ENCODE results near the gene CTRL. TPM values are rescaled to one million over a fixed set of nuclear protein-coding genes. Genes with fewer than 3 reads are reported as not detected.

The CTRL gene
- total and polyA plus RNA-seq, 2 donors (not counting 3 experiments of a cell fraction or from before 2014, with no cell fraction given): 1.0 to 1.1 TPM

GRCh38 chr16:67953641-67954375 is 22.1 kb upstream of the CTRL start:
- no TSS peak for BruUV-seq (replicated peaks)
- intact Hi-C loops (cut with micrococcal nuclease) (no loop called here), dilution Hi-C loops (cut with MboI; ENCODE audit: extremely low pct_ligation_motif_present, low sequenced_read_pairs) (no loop called here)
- H3K27ac ChIP-seq (ENCODE audit: insufficient read depth, low read depth, low read length): no peak overlapping the region
- H4K20me1 ChIP-seq (replicated peaks; ENCODE audit: control insufficient read depth, extremely low read depth, insufficient read depth, low read length): no peaks in the 10 kb centered on the region
- H2AFZ ChIP-seq (ENCODE audit: low read depth, low read length): no peak overlapping the region
- H3K4me2 ChIP-seq (ENCODE audit: insufficient read depth, low read length): no peak overlapping the region
- TF ChIP-seq MYC (IDR thresholded peaks at IDR 0.05; ENCODE audit: low read depth, low read length) (no peak), EZH2 (IDR thresholded peaks at IDR 0.05; ENCODE audit: borderline replicate concordance, low read depth, low read length, severe bottlenecking) (no peak), POLR2A (IDR thresholded peaks at IDR 0.05; ENCODE audit: low read depth, low read length) (no peak), POLR2AphosphoS5 (IDR thresholded peaks at IDR 0.05; ENCODE audit: insufficient read depth, low read depth, low read length) (no peak), GATA2 (IDR thresholded peaks at IDR 0.05; ENCODE audit: insufficient read depth, insufficient read length, low read depth, low read length) (no peak), CTCF (IDR thresholded peaks at IDR 0.05; ENCODE audit: extremely low read depth in 1 of 2, insufficient read depth in 1 of 2, low read depth in 1 of 2, low read length in 2 of 2) (no peak), MAX (IDR thresholded peaks at IDR 0.05; ENCODE audit: insufficient read depth, insufficient read length) (no peak), FOS (IDR thresholded peaks at IDR 0.05; ENCODE audit: borderline replicate concordance, insufficient read depth, low read length) (no peak), JUN (IDR thresholded peaks at IDR 0.05; ENCODE audit: borderline replicate concordance, insufficient read depth, insufficient read length, low read depth) (no peak)
- no peaks in the 10 kb centered on the region for H3K27me3 ChIP-seq (ENCODE audit: control insufficient read depth in 2 of 2, insufficient read depth in 2 of 2, low read length in 2 of 2)
- no peak for FAIRE-seq
- no peaks in the 10 kb centered on the region for H3K9me3 ChIP-seq (replicated peaks; ENCODE audit: control insufficient read depth, insufficient read depth, low read length)
- ChIA-PET POLR2A (no interaction called here), CTCF (interaction anchor here (1.7 kb wide), 1 partner anchor 87 kb away, joined by 5 read pairs; no protein-coding TSS in a partner anchor)
- no peak overlapping the region for H3K9ac ChIP-seq (replicated peaks; ENCODE audit: extremely low read depth, insufficient read depth, low read length)
- H3K9me1 ChIP-seq (replicated peaks; ENCODE audit: control insufficient read depth, extremely low read depth, insufficient read depth, low read length): no peaks in the 10 kb centered on the region
- H3K79me2 ChIP-seq (ENCODE audit: control insufficient read depth, insufficient read depth, low read length): no peaks in the 10 kb centered on the region
- peaks cover 13 to 57% of the 10 kb centered on the region in 2 experiments for H3K36me3 ChIP-seq (ENCODE audit: control insufficient read depth in 2 of 2, extremely low read depth in 1 of 2, insufficient read depth in 2 of 2, low read length in 2 of 2)
- no peak for DNase-seq (ENCODE audit: low read depth, low spot score)
- H3K4me3 ChIP-seq (replicated peaks in 1 of 3; ENCODE audit: insufficient read depth in 1 of 3, low read depth in 1 of 3, low read length in 3 of 3): no peak overlapping the region
- H3K4me1 ChIP-seq (ENCODE audit: control insufficient read depth, extremely low read depth, insufficient read depth, low read length): no peaks in the 10 kb centered on the region

All from endothelial cell of umbilical vein (primary cell).